Fibroblast of lung (primary cell): Measurements from ENCODE around the gene ELMO2.

Experiments used
- CTCF ChIP-seq, 2 donors: IDR thresholded peaks in 1 of 2; conservative IDR thresholded peaks in 1 of 2; 1 replicate in 1 of 2; 2 replicates in 1 of 2; pipeline ENCODE4 v1.5.1; 2011 to 2012; ENCODE audit warnings: low read length in 2 of 2, control low read depth in 1 of 2, inconsistent platforms in 1 of 2, low read depth in 1 of 2, mild to moderate bottlenecking in 1 of 2
- EZH2 ChIP-seq: IDR thresholded peaks from 2 replicates; pipeline ENCODE4 v1.5.1; 2012; ENCODE audit warnings: low read length, control low read depth, mild to moderate bottlenecking; ENCODE audit errors: missing control alignments

GRCh38 chr20:46393967-46394366 is 12.4 kb downstream of the ELMO2 start:
- TF ChIP-seq CTCF (conservative IDR thresholded peaks at IDR 0.05 in 1 of 2, IDR thresholded peaks at IDR 0.05 in 1 of 2; ENCODE audit: low read depth in 1 of 2, low read length in 2 of 2) (no peak), EZH2 (no peak)
